Ovary (tissue), 9 donors: ENCODE data around the gene LYST. TPM values are rescaled to one million over a fixed set of nuclear protein-coding genes. Genes with fewer than 3 reads are reported as not detected.

ENCODE experiments used
- DNase-seq, 5 donors: peaks; one replicate each; pipeline ENCODE4 v3.0.0-alpha.2; 2019 to 2020
- H3K27ac ChIP-seq, 2 donors: fragments of 200-600 bp; one replicate each; pipeline versions ENCODE4 v1.5.1 to v1.8.0; 2019 to 2022
- H3K27me3 ChIP-seq: fragments of 200-600 bp; one replicate; pipeline ENCODE4 v1.8.0; 2022
- H3K36me3 ChIP-seq: fragments of 200-600 bp; sonication (generic); one replicate; pipeline ENCODE4 v1.5.1; 2019
- H3K4me1 ChIP-seq: one replicate; pipeline ENCODE4 v1.8.1; 2013; ENCODE audit warnings: mild to moderate bottlenecking, moderate library complexity; ENCODE audit not compliant: insufficient read depth
- H3K4me3 ChIP-seq: fragments of 200-600 bp; sonication (generic); one replicate; pipeline ENCODE4 v1.5.1; 2017
- H3K9me3 ChIP-seq, 2 donors: fragments of 200-600 bp in 1 of 2; sonication (generic) in 1 of 2; one replicate each; pipeline versions ENCODE4 v1.5.1 to v1.8.1; 2013 to 2019; ENCODE audit warnings: mild to moderate bottlenecking in 1 of 2, moderate library complexity in 1 of 2
- CTCF ChIP-seq, 3 donors: fragments of 450-650 bp in 2 of 3; fragments of 200-600 bp in 1 of 3; IDR thresholded peaks; one replicate each; pipeline versions ENCODE4 v1.5.1 to v1.8.0; 2016 to 2022; ENCODE audit warnings: antibody characterized with exemption in 3 of 3, mild to moderate bottlenecking in 1 of 3
- EP300 ChIP-seq: sonication (generic); formaldehyde crosslinking; IDR thresholded peaks from one replicate; pipeline ENCODE4 v1.6.1; 2017; ENCODE audit warnings: antibody characterized with exemption
- POLR2A ChIP-seq: fragments of 450-650 bp; IDR thresholded peaks from one replicate; pipeline ENCODE4 v1.6.1; 2017; ENCODE audit warnings: antibody characterized with exemption, mild to moderate bottlenecking, moderate library complexity
- WGBS, 3 donors: extraction: QIAGEN DNeasy Blood & Tissue Kit in 1 of 3; methylation state at CpG; one replicate each; pipeline versions ENCODE4 v1.1.5 to v1.1.7; 2013 to 2017; 5-methylcytosine and 5-hydroxymethylcytosine counted together
- intact Hi-C, 4 donors: fragments of 100-400 bp; cut with DNase I; formaldehyde crosslinking; loops; one replicate each; pipeline versions ENCODE4 v1.11.0 to v1.15.1; 2022 to 2023
- polyA plus RNA-seq, 2 donors: library from polyadenylated mRNA; stranded (reverse); fragments of 200-250 nt in 1 of 2; fragments of 350-450 nt in 1 of 2; fragmentation: Illumina TruSeq in 1 of 2; extraction: RNeasy Lipid Tissue Mini Kit (QIAGEN cat#74804) in 1 of 2; gene quantifications; one replicate each; pipeline ENCODE4 v1.2.3, GENCODE V29; 2013 to 2014
- total RNA-seq, 7 donors: library from RNA; depleted of rRNA in 2 of 7; stranded (reverse); fragments of >200 nt in 2 of 7; fragmentation: NEBNext Ultra II Directional in 3 of 7; extraction: Animal tissue kit (Norgen Biotek cat#: 25700) in 3 of 7; gene quantifications; one replicate each; pipeline versions ENCODE4 v1.1.0 to v1.2.4, GENCODE V29; 2016 to 2023
- donor health status: DM: no; HTN: no; CAD: no; lungs with moderate emphysema.
- donor health status: DM: no; HTN: no; CAD: no.
- donor health status: Bipolar disorder and iron deficiency.
- donor health status: DM: yes; HTN: yes; CAD: no.
- donor health status: DM: no; HTN: no; CAD: no.
- donor health status: DM: yes; HTN: yes; CAD: no.

Gene LYST
- total and polyA plus RNA-seq, 9 donors, result 6.8 to 29.2 (median 21.7) TPM

GRCh38 chr1:235724730-235725129 is 142.0 kb downstream of the LYST start:
- H3K9me3 ChIP-seq, result no peaks in the 10 kb centered on the region
- H3K27ac ChIP-seq, result no peak overlapping the region
- no peaks in the 10 kb centered on the region for H3K36me3 ChIP-seq
- DNase-seq, result no peak
- no peaks in the 10 kb centered on the region for H3K4me1 ChIP-seq
- no peak overlapping the region for H3K4me3 ChIP-seq
- WGBS, 3 donors, result 93 to 99% (median 95%) methylated on average over 2 of the region's 2 CpGs
- TF ChIP-seq POLR2A, result no peak
- TF ChIP-seq CTCF (IDR thresholded peaks at IDR 0.05), result no peak
- no peak for TF ChIP-seq EP300
- H3K27me3 ChIP-seq, result no peaks in the 10 kb centered on the region
- intact Hi-C loops, result no loop called here

- no peaks in the 10 kb centered on the region for H3K27me3 ChIP-seq
- H3K4me3 ChIP-seq, result no peak overlapping the region
- no peaks in the 10 kb centered on the region for H3K36me3 ChIP-seq
- no peaks in the 10 kb centered on the region for H3K9me3 ChIP-seq
- intact Hi-C loops, result no loop called here
- TF ChIP-seq POLR2A (no peak), CTCF (IDR thresholded peaks at IDR 0.05) (no peak), EP300 (no peak)
- H3K4me1 ChIP-seq, result no peaks in the 10 kb centered on the region
- no peak overlapping the region for H3K27ac ChIP-seq
- no peak for DNase-seq
- 96 to 97% (median 96%) methylated on average over 2 of the region's 2 CpGs for WGBS, 3 donors
Measured at GRCh38 chr1:235722858-235723257, 143.8 kb downstream of the LYST start.

- Histone ChIP-seq H3K27me3 (no peaks in the 10 kb centered on the region), H3K4me3 (no peak overlapping the region), H3K36me3 (no peaks in the 10 kb centered on the region), H3K4me1 (no peaks in the 10 kb centered on the region), H3K9me3 (no peaks in the 10 kb centered on the region), H3K27ac (no peak overlapping the region)
- 84 to 95% (median 93%) methylated on average over 4 of the region's 4 CpGs for WGBS, 3 donors
- TF ChIP-seq POLR2A (no peak), CTCF (IDR thresholded peaks at IDR 0.05) (no peak), EP300 (no peak)
- intact Hi-C loops, result no loop called here
- no peak for DNase-seq
Measured at GRCh38 chr1:235721982-235722381, 144.7 kb downstream of the LYST start.

- intact Hi-C loops, result no loop called here
- H3K9me3 ChIP-seq, result no peaks in the 10 kb centered on the region
- H3K4me3 ChIP-seq, result no peak overlapping the region
- H3K36me3 ChIP-seq, result no peaks in the 10 kb centered on the region
- no peak for TF ChIP-seq POLR2A
- no peak for TF ChIP-seq CTCF (IDR thresholded peaks at IDR 0.05)
- TF ChIP-seq EP300, result no peak
- H3K4me1 ChIP-seq, result no peaks in the 10 kb centered on the region
- 85 to 92% (median 89%) methylated on average over 4 of the region's 4 CpGs for WGBS, 3 donors
- H3K27me3 ChIP-seq, result no peaks in the 10 kb centered on the region
- DNase-seq, result no peak
- H3K27ac ChIP-seq, result no peak overlapping the region
Measured at GRCh38 chr1:235720544-235720943, 146.2 kb downstream of the LYST start.
